HL-60/S4 treated with retinoic acid at 250 ng/mL for 4 days and 3 days (cell line): ENCODE results near the gene CDC27.
"Not testable (repeated sequence)": the region's sequence is repeated elsewhere in the genome, so short reads cannot be mapped to it uniquely, and the experiment has no call there.

Experiments used
- in situ Hi-C: fragments of 300-500 bp; cut with MboI; formaldehyde crosslinking; loops from 2 replicates; pipeline ENCODE4 v1.7.0; 2022; ENCODE audit warnings: low sequenced_read_pairs

Gene CDC27

DNA sequence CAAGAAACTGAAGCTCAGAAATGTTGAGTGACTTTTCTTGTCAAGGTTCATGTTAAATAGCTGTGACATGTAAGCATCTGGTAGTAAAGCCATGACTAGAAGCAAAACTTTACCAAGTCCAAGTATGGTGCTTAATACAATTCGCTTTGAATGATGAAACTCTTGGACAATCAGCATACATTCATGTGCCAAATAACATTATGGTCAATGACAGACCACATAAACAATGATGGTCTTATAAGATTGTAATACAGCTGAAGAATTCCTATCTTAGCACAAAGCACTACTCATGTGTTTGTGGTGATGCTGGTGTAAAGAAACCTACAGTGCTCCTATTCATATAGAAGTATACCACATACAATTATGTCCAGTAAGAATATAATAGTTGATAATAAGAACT is 112.9 kb downstream of the CDC27 start:
- in situ Hi-C loops = no loop called here

DNA sequence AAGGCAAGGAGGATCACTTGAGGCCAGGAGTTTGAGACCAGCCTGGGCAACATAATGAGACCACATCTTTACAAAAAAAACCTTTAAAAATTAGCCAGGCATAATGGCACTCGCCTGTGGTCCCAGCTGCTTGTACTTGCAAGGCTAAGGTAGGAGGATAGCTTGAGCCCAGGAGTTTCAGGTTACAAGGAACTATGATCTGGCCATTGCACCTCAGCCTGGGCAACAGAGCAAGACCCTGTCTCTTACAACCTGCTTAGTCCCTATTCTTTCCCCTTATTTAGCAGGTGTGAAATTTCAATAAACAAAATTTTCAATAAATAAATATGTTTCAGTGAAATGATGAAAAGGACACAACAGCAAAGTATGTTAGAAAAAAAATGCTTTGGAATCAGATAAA is 114.7 kb downstream of the CDC27 start:
- in situ Hi-C loops = not testable (repeated sequence)

DNA sequence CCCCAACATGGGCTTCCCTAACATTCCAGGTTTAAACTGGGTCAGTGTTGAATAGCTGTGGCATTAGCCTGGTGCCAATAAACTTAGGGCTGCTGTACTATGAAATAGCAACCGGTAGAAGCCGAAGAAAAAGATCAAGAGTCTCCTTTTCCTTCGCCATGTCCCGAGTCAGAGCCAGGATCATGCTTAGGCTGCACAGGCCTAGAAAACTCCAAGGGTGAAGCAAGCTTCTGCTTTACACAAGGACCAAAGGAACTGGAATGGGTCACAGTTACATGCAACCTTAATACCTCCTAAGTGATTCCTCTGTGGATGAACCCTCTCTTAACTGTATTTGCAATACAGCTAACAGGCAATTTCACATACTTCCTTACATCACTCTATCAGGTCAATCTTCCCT is 115.5 kb downstream of the CDC27 start:
- in situ Hi-C loops = not testable (repeated sequence)

DNA sequence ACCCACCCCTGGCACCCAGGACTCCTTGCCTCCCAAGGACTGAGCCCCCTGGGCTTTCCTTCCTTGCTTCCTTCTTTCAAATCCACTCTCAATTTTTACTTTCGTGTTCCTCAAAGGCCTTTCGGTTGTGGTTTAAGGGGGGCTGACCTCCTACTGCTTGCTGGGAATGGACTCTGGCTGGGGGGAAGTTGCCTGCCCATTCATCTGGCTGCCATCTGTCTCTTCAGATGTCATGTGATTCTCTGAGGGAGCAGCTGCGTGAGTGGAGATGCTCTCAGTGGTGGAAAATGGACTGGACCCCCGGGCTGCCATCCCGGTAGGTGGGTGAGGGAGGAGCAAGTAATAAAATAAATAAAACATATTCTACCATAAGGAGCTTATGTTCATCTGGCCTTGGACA is 116.2 kb downstream of the CDC27 start:
- in situ Hi-C loops = no loop called here

DNA sequence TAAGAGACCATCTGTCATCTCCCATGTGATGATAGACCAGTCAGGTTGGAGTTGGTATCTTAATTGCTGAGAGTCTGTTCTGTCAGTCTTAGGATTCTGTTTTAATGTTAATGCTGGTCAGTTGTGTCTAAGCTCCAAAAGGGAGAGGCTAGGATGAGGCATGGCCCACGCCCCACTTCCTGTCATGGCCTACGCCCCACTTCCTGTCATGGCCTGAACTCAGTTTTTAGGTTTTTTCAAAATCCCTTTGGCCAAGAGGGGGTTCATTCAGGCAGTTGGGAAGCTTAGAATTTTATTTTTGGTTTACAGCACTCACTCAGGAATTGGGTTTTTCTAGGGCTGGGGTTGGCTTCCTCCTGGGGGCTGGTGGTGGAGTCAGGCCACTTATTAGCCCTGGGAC is 117.9 kb downstream of the CDC27 start:
- in situ Hi-C loops = not testable (repeated sequence)

DNA sequence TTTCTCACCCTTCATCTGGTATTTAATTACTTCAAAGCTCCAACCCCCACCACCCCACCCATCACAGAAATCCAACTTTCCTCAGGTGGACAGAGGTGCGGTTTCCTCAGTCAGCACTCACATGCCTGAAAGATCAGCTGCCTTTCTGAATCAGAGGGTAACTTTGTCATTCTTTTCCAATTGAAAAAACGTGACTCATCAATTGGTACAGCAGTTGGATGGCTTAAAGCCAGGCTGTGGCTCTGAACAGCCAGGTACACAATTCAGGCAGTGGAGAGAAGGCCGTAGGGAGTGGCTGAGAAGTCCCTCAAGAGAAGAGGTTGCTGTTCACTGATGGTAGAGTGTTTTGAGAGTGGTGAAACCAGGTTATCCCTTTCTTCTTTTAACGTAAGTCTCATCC is 118.8 kb downstream of the CDC27 start:
- in situ Hi-C loops = not testable (repeated sequence)
